HTERT RPE-1 (cell line): ENCODE measurements around the gene GPR35.

Source experiments
- in situ Hi-C: fragments of 300-500 bp; cut with MboI; formaldehyde crosslinking; loops from 4 replicates; pipeline ENCODE4 v1.14.3; 2020; ENCODE audit warnings: low sequenced_read_pairs

GPR35 gene

GRCh38 chr2:240622531-240623235 lies 2.6 kb upstream of the GPR35 start:
- in situ Hi-C loops = no loop called here

GRCh38 chr2:240623531-240624010 lies 1.7 kb upstream of the GPR35 start:
- in situ Hi-C loops = no loop called here

- in situ Hi-C loops = no loop called here
These were observed 1.0 kb upstream of the GPR35 start for GRCh38 chr2:240624011-240624949.

- in situ Hi-C loops = no loop called here
These were observed 1.4 kb downstream of the GPR35 start for GRCh38 chr2:240626531-240627300.

- in situ Hi-C loops = no loop called here
These were observed 2.6 kb downstream of the GPR35 start for GRCh38 chr2:240627736-240628506.

- in situ Hi-C loops = no loop called here
These were observed 3.2 kb downstream of the GPR35 start for GRCh38 chr2:240628507-240628807.

GRCh38 chr2:240628808-240629618 lies 3.7 kb downstream of the GPR35 start:
- in situ Hi-C loops = no loop called here

GRCh38 chr2:240629619-240629967 lies 4.3 kb downstream of the GPR35 start:
- in situ Hi-C loops = no loop called here

GRCh38 chr2:240629968-240630770 lies 4.9 kb downstream of the GPR35 start:
- in situ Hi-C loops = no loop called here

GRCh38 chr2:240630771-240631547 lies 5.7 kb downstream of the GPR35 start:
- in situ Hi-C loops = no loop called here

- in situ Hi-C loops = no loop called here
These were observed 6.4 kb downstream of the GPR35 start for GRCh38 chr2:240631548-240632305.

- in situ Hi-C loops = no loop called here
These were observed 7.0 kb downstream of the GPR35 start for GRCh38 chr2:240632306-240632721.

- in situ Hi-C loops = no loop called here
These were observed 10.1 kb downstream of the GPR35 start for GRCh38 chr2:240635121-240635997.

- in situ Hi-C loops = no loop called here
These were observed 10.8 kb downstream of the GPR35 start for GRCh38 chr2:240635998-240636547.

GRCh38 chr2:240636563-240637115 lies 11.4 kb downstream of the GPR35 start:
- in situ Hi-C loops = no loop called here
